ENCODE data around the gene SNIP1. TPM values are rescaled to one million over a fixed set of nuclear protein-coding genes. Genes with fewer than 3 reads are reported as not detected.

Gene SNIP1
- polyA plus RNA-seq, 1 experiment: 8.9 TPM

GRCh38 chr1:37517569-37517968 lies 36.5 kb downstream of the SNIP1 start:
- TF ChIP-seq, protein P1, sequence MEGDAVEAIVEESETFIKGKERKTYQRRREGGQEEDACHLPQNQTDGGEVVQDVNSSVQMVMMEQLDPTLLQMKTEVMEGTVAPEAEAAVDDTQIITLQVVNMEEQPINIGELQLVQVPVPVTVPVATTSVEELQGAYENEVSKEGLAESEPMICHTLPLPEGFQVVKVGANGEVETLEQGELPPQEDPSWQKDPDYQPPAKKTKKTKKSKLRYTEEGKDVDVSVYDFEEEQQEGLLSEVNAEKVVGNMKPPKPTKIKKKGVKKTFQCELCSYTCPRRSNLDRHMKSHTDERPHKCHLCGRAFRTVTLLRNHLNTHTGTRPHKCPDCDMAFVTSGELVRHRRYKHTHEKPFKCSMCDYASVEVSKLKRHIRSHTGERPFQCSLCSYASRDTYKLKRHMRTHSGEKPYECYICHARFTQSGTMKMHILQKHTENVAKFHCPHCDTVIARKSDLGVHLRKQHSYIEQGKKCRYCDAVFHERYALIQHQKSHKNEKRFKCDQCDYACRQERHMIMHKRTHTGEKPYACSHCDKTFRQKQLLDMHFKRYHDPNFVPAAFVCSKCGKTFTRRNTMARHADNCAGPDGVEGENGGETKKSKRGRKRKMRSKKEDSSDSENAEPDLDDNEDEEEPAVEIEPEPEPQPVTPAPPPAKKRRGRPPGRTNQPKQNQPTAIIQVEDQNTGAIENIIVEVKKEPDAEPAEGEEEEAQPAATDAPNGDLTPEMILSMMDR (IDR thresholded peaks at IDR 0.05; ENCODE audit: low read depth, low read length): no peak
- no peak for DNase-seq (ENCODE audit: low read depth, low spot score)
- H3K27me3 ChIP-seq (ENCODE audit: control insufficient read depth, insufficient read depth, low read length): no peaks in the 10 kb centered on the region
- CTCF ChIA-PET: no interaction called here
- H3K27ac ChIP-seq (ENCODE audit: low read depth, low read length): no peak overlapping the region
- H3K9me3 ChIP-seq (ENCODE audit: control insufficient read depth, insufficient read depth, low read length): no peaks in the 10 kb centered on the region
- H3K4me3 ChIP-seq (ENCODE audit: low read depth, low read length): no peak overlapping the region
- POLR2A ChIA-PET: interaction anchor here (0.7 kb wide), 1 partner anchor 63 kb away, joined by 3 read pairs; no protein-coding TSS in a partner anchor

DNA sequence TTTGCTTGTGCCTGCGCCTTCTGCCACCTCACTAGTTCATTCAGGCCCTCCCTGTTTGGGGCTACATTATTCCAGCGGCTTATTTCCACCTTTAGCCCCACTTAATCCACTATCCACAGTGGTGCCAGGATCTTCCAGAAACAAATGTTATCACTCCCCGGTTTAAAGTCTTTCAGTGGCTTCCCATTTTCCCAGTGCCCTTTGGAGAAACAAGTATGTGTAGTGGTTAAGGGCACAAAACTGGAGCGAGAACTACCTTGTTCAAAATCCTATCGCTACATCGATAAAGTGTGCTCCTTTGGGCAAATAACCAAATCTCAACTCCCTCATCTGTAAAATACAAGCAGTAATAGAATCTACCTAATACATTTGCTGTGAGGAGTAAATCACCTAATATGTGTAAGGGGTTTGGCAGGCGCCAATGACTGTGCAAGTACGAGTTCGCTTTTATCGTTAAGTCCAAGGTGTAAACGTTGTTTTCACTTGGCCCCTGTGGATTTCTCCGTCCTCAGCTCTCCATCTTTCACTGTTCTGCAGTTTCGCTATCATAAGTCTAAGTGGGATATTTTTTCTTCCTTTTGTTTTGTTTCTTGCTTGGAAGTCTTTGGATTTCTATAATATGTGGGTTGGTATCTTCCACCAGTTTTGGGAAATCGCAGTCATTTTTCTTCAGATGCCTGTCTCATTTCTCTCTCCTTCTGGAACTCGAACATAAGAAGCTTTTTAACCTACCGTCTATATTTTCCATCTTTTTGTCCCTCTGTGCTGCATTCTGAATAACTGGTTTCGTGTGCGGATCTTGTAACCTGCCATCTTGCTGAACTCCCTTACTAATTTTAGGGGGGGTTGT lies 38.7 kb downstream of the SNIP1 start:
- DNase-seq (ENCODE audit: low read depth, low spot score): no peak
- TF ChIP-seq, protein P1 (IDR thresholded peaks at IDR 0.05; ENCODE audit: low read depth, low read length): no peak
- POLR2A ChIA-PET: interaction anchor here (0.6 to 1.2 kb wide), 6 partner anchors 19 to 1060 kb away, joined by 3 to 7 read pairs (median 4); partner anchors contain the start of genes GNL2 and SNIP1
- H3K9me3 ChIP-seq (ENCODE audit: control insufficient read depth, insufficient read depth, low read length): no peaks in the 10 kb centered on the region
- peak overlapping the region; percentile 83 for H3K27ac ChIP-seq (ENCODE audit: low read depth, low read length)
- CTCF ChIA-PET: interaction anchor here (0.6 to 4.1 kb wide), 36 partner anchors 10 to 345 kb away, joined by 3 to 76 read pairs (median 5); partner anchors contain the start of genes CDCA8, DNALI1, GNL2 and MTF1
- H3K27me3 ChIP-seq (ENCODE audit: control insufficient read depth, insufficient read depth, low read length): no peaks in the 10 kb centered on the region
- peak overlapping the region; percentile 84 for H3K4me3 ChIP-seq (ENCODE audit: low read depth, low read length)

- ChIA-PET CTCF (interaction anchor here (0.5 to 4.1 kb wide), 50 partner anchors 9 to 1299 kb away, joined by 3 to 76 read pairs (median 5); partner anchors contain the start of genes CDCA8, DNALI1, GNL2 and MTF1), POLR2A (interaction anchor here (0.6 to 1.2 kb wide), 6 partner anchors 15 to 81 kb away, joined by 3 to 7 read pairs (median 4); partner anchors contain the start of genes GNL2 and SNIP1)
- Histone ChIP-seq H3K9me3 (ENCODE audit: control insufficient read depth, insufficient read depth, low read length) (no peaks in the 10 kb centered on the region), H3K27me3 (ENCODE audit: control insufficient read depth, insufficient read depth, low read length) (no peaks in the 10 kb centered on the region), H3K27ac (ENCODE audit: low read depth, low read length) (peak within 1 kb of the TSS; percentile 83), H3K4me3 (ENCODE audit: low read depth, low read length) (peak within 1 kb of the TSS; percentile 84)
- TF ChIP-seq, protein P1 (IDR thresholded peaks at IDR 0.05; ENCODE audit: low read depth, low read length): peak; percentile 29; the same call in 1 of the 2 replicates
- DNase-seq (ENCODE audit: low read depth, low spot score): peak; percentile 37
These were observed 39.5 kb downstream of the SNIP1 start, which contains the start of gene MEAF6 for GRCh38 chr1:37514350-37515184. Gene MEAF6 (minus strand): TSS chr1:37514766. CDS start chr1:37514746, 20 bp downstream.

GRCh38 chr1:37513795-37514349 lies 40.2 kb downstream of the SNIP1 start:
- Histone ChIP-seq H3K27ac (ENCODE audit: low read depth, low read length) (peak overlapping the region; percentile 31), H3K9me3 (ENCODE audit: control insufficient read depth, insufficient read depth, low read length) (no peaks in the 10 kb centered on the region), H3K27me3 (ENCODE audit: control insufficient read depth, insufficient read depth, low read length) (no peaks in the 10 kb centered on the region), H3K4me3 (ENCODE audit: low read depth, low read length) (peak overlapping the region; percentile 84)
- DNase-seq (ENCODE audit: low read depth, low spot score): no peak
- POLR2A ChIA-PET: interaction anchor here (1.0 to 1.2 kb wide), 2 partner anchors 15 to 82 kb away, joined by 4 to 5 read pairs; partner anchors contain the start of gene GNL2
- CTCF ChIA-PET: interaction anchor here (0.5 to 4.1 kb wide), 39 partner anchors 8 to 1298 kb away, joined by 3 to 76 read pairs (median 5); partner anchors contain the start of genes CDCA8, DNALI1, GNL2 and MTF1
- TF ChIP-seq, protein P1 (IDR thresholded peaks at IDR 0.05; ENCODE audit: low read depth, low read length): no peak

Measured in AG04450 (cell line).